ENCODE data around the gene ATG10. TPM values are rescaled to one million over a fixed set of nuclear protein-coding genes. Genes with fewer than 3 reads are reported as not detected.

Gene ATG10
- total and polyA plus RNA-seq, 9 donors = 2.6 to 7.8 (median 4.6) TPM

DNA sequence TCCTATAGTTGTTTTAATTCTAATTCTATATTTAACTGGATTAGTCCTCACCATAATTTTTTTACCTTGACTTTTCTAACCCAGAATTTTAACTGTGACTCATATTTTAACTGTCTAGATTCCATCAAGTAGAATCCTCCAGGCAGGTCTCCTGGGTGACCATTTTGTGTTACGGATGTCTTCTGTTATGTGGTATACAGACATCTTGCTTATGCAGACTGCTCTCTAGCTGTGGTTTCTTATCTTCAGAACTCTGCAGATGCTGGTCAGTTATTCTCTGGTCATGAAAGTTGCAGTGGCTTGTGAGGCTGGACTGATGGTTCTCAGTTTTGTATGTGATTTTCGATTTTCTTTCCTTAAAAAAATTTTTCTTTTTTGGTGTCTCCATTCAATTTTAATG is 139.4 kb downstream of the ATG10 start:
- Histone ChIP-seq H3K36me3 (no peaks in the 10 kb centered on the region), H3K27me3 (no peaks in the 10 kb centered on the region), H3K4me3 (no peak overlapping the region), H3K9me3 (no peaks in the 10 kb centered on the region), H3K4me1 (ENCODE audit: insufficient read depth) (peaks cover 3% of the 10 kb centered on the region), H3K27ac (no peak overlapping the region)
- TF ChIP-seq EP300 (IDR thresholded peaks at IDR 0.05) (no peak), POLR2A (IDR thresholded peaks at IDR 0.05) (no peak), CTCF (IDR thresholded peaks at IDR 0.05) (no peak)
- DNase-seq = no peak
- 75 to 87% (median 86%) methylated on average over 2 of the region's 2 CpGs for WGBS, 3 donors
- intact Hi-C loops (cut with DNase I) = no loop called here

- Histone ChIP-seq H3K4me3 (no peak overlapping the region), H3K36me3 (no peaks in the 10 kb centered on the region), H3K9me3 (no peaks in the 10 kb centered on the region), H3K27me3 (no peaks in the 10 kb centered on the region), H3K27ac (no peak overlapping the region), H3K4me1 (ENCODE audit: insufficient read depth) (no peaks in the 10 kb centered on the region)
- intact Hi-C loops (cut with DNase I) = no loop called here
- no peak for DNase-seq
- WGBS, 3 donors = 96 to 100% (median 98%) methylated on average over 1 of the region's 1 CpG
- TF ChIP-seq POLR2A (IDR thresholded peaks at IDR 0.05) = no peak
Measured at GRCh38 chr5:82115858-82116257, 144.0 kb downstream of the ATG10 start.

DNA sequence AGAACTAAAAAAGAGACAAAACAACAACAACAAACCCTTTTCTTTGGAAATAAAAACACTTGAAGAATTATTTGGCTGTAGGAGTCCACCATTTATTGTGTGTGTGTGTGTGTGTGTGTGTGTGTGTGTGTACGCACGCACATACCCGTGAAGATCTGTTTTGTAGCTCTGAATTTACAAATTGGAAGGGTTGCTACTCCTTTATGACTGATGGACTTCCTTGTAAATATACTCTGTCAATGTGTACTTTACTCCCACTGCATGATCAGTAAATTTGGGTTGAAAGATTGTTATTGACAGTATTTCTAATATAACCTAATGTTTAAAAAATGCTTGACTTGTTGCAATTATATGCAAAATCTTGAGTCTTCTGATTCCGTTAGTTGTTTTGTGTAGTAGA is 148.1 kb downstream of the ATG10 start:
- no peaks in the 10 kb centered on the region for H3K9me3 ChIP-seq
- H3K27me3 ChIP-seq = no peaks in the 10 kb centered on the region
- H3K36me3 ChIP-seq = no peaks in the 10 kb centered on the region
- TF ChIP-seq EP300 (IDR thresholded peaks at IDR 0.05) (no peak), POLR2A (IDR thresholded peaks at IDR 0.05) (no peak), CTCF (IDR thresholded peaks at IDR 0.05) (no peak)
- no peak overlapping the region for H3K4me3 ChIP-seq
- intact Hi-C loops (cut with DNase I) = no loop called here
- WGBS, 3 donors = 94 to 97% (median 95%) methylated on average over 4 of the region's 4 CpGs
- no peak for DNase-seq
- H3K27ac ChIP-seq = no peak overlapping the region
- H3K4me1 ChIP-seq (ENCODE audit: insufficient read depth) = no peaks in the 10 kb centered on the region

GRCh38 chr5:82129723-82130285 is 158.0 kb downstream of the ATG10 start:
- H3K4me3 ChIP-seq = no peak overlapping the region
- intact Hi-C loops (cut with DNase I) = no loop called here
- H3K36me3 ChIP-seq = no peaks in the 10 kb centered on the region
- H3K27ac ChIP-seq = no peak overlapping the region
- no peaks in the 10 kb centered on the region for H3K4me1 ChIP-seq (ENCODE audit: insufficient read depth)
- H3K9me3 ChIP-seq = no peaks in the 10 kb centered on the region
- WGBS, 3 donors = 81 to 92% (median 88%) methylated on average over 13 of the region's 13 CpGs
- no peaks in the 10 kb centered on the region for H3K27me3 ChIP-seq
- no peak for DNase-seq
- no peak for TF ChIP-seq CTCF (IDR thresholded peaks at IDR 0.05)
- TF ChIP-seq POLR2A (IDR thresholded peaks at IDR 0.05) = no peak
- TF ChIP-seq EP300 (IDR thresholded peaks at IDR 0.05) = no peak

DNA sequence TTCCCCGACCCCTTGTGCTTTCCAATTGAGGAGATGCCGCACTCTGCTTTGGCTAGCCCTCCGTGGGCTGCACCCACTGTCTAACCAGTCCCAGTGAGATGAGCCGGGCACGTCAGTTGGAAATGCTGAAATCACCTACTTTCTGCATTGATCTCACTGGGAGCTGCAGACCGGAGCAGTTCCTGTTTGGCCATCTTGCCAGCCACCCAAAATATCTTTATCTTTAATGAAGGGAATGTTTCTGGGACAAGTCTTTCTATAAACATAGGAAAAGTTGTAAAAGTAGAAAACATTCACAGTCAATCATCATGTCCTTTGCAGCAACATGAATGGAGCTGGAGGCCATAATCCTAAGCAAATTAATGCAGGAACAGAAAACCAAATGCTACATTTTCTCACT is 158.8 kb downstream of the ATG10 start:
- no peaks in the 10 kb centered on the region for H3K27me3 ChIP-seq
- intact Hi-C loops (cut with DNase I) = no loop called here
- TF ChIP-seq EP300 (IDR thresholded peaks at IDR 0.05) (no peak), POLR2A (IDR thresholded peaks at IDR 0.05) (no peak), CTCF (IDR thresholded peaks at IDR 0.05) (no peak)
- no peak overlapping the region for H3K4me3 ChIP-seq
- no peak for DNase-seq
- H3K36me3 ChIP-seq = no peaks in the 10 kb centered on the region
- 89 to 94% (median 91%) methylated on average over 6 of the region's 6 CpGs for WGBS, 3 donors
- H3K9me3 ChIP-seq = no peaks in the 10 kb centered on the region
- no peak overlapping the region for H3K27ac ChIP-seq
- no peaks in the 10 kb centered on the region for H3K4me1 ChIP-seq (ENCODE audit: insufficient read depth)
